Activated CD8-positive, alpha-beta memory T cell treated with anti-CD3 and anti-CD28 coated beads, Interleukin-2, amount 50 U/mL, for 4 hours (primary cell): ENCODE results near the gene BCAT1.

Experiments used
- DNase-seq: peaks from one replicate; pipeline ENCODE4 v3.0.0-alpha.2; 2020

Gene BCAT1

GRCh38 chr12:24798335-24798734 is 150.6 kb downstream of the BCAT1 start:
- no peak for DNase-seq

GRCh38 chr12:24797901-24798300 is 151.0 kb downstream of the BCAT1 start:
- no peak for DNase-seq

GRCh38 chr12:24796876-24797275 is 152.0 kb downstream of the BCAT1 start:
- DNase-seq: no peak

- no peak for DNase-seq
Observed at GRCh38 chr12:24795699-24796347, 153.1 kb downstream of the BCAT1 start.

GRCh38 chr12:24791622-24792021 is 157.3 kb downstream of the BCAT1 start:
- DNase-seq: no peak

GRCh38 chr12:24788886-24789285 is 160.0 kb downstream of the BCAT1 start:
- DNase-seq: no peak

GRCh38 chr12:24780697-24781368 is 168.1 kb downstream of the BCAT1 start:
- DNase-seq: no peak

- no peak for DNase-seq
Observed at GRCh38 chr12:24778486-24779304, 170.2 kb downstream of the BCAT1 start.

- no peak for DNase-seq
Observed at GRCh38 chr12:24777359-24777758, 171.5 kb downstream of the BCAT1 start.

GRCh38 chr12:24776861-24777260 is 172.0 kb downstream of the BCAT1 start:
- DNase-seq: no peak

GRCh38 chr12:24775073-24775472 is 173.8 kb downstream of the BCAT1 start:
- DNase-seq: no peak

- no peak for DNase-seq
Observed at GRCh38 chr12:24773996-24774395, 174.9 kb downstream of the BCAT1 start.

- no peak for DNase-seq
Observed at GRCh38 chr12:24772813-24773212, 176.1 kb downstream of the BCAT1 start.

GRCh38 chr12:24770821-24771220 is 178.1 kb downstream of the BCAT1 start:
- no peak for DNase-seq

GRCh38 chr12:24770334-24770733 is 178.6 kb downstream of the BCAT1 start:
- no peak for DNase-seq

GRCh38 chr12:24769682-24770081 is 179.2 kb downstream of the BCAT1 start:
- DNase-seq: no peak

GRCh38 chr12:24768415-24768814 is 180.5 kb downstream of the BCAT1 start:
- no peak for DNase-seq

GRCh38 chr12:24767016-24767415 is 181.9 kb downstream of the BCAT1 start:
- no peak for DNase-seq

- no peak for DNase-seq
Observed at GRCh38 chr12:24764712-24765111, 184.2 kb downstream of the BCAT1 start.

GRCh38 chr12:24760606-24761378 is 188.1 kb downstream of the BCAT1 start:
- no peak for DNase-seq

- DNase-seq: no peak
Observed at GRCh38 chr12:24760162-24760561, 188.7 kb downstream of the BCAT1 start.
